ENCODE data around the gene SLC25A44. TPM values are rescaled to one million over a fixed set of nuclear protein-coding genes. Genes with fewer than 3 reads are reported as not detected.
A peak's percentile ranks its signal among the peaks of the same experiment; 100 is the strongest.

The SLC25A44 gene
- polyA plus RNA-seq, 2 of the 4 experiments (the other 2 are of a cell fraction): 25.1 to 30.7 TPM

DNA sequence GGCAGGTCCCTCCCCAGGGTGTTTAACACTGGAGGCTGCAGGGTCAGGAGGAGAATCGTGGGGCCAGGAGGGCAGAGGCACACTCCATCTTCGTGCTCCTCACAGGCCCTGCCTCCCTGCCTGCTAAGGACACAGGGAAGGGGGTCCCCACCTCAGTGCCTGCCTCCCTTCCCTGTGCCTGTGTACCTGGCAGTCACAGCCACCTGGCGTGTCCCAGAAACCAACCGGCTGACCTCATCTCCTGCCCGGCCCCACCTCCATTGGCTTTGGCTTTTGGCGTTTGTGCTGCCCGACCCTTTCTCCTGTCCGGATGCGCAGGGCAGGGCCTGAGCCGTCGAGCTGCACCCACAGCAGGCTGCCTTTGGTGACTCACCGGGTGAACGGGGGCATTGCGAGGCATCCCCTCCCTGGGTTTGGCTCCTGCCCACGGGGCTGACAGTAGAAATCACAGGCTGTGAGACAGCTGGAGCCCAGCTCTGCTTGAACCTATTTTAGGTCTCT, 47.5 kb downstream of the SLC25A44 start:
- TF ChIP-seq PHF8 (IDR thresholded peaks at IDR 0.05; ENCODE audit: borderline replicate concordance, low read depth) (no peak), RCOR1 (IDR thresholded peaks at IDR 0.05; ENCODE audit: low read depth, low read length) (no peak), NFE2L2 (conservative IDR thresholded peaks at IDR 0.05; ENCODE audit: low read length) (no peak), BHLHE40 (IDR thresholded peaks at IDR 0.05; ENCODE audit: low read depth, low read length) (no peak), SREBF2 (IDR thresholded peaks at IDR 0.05) (no peak), KDM5A (IDR thresholded peaks at IDR 0.05) (no peak), RAD21 (conservative IDR thresholded peaks at IDR 0.05 in 1 of 2, IDR thresholded peaks at IDR 0.05 in 1 of 2) (no peak), CHD2 (IDR thresholded peaks at IDR 0.05; ENCODE audit: low read length, partially characterized antibody) (no peak), HOXB5 (CRISPR knock-in tag; IDR thresholded peaks at IDR 0.05) (no peak), HDAC2 (IDR thresholded peaks at IDR 0.05) (no peak), HOXA7 (CRISPR knock-in tag; IDR thresholded peaks at IDR 0.05) (no peak), MYC (IDR thresholded peaks at IDR 0.05; ENCODE audit: borderline replicate concordance, low read length) (no peak), TFCP2L1 (CRISPR knock-in tag; IDR thresholded peaks at IDR 0.05) (no peak), ZC3H11A (IDR thresholded peaks at IDR 0.05) (no peak)
- TF ChIP-seq, protein P1, sequence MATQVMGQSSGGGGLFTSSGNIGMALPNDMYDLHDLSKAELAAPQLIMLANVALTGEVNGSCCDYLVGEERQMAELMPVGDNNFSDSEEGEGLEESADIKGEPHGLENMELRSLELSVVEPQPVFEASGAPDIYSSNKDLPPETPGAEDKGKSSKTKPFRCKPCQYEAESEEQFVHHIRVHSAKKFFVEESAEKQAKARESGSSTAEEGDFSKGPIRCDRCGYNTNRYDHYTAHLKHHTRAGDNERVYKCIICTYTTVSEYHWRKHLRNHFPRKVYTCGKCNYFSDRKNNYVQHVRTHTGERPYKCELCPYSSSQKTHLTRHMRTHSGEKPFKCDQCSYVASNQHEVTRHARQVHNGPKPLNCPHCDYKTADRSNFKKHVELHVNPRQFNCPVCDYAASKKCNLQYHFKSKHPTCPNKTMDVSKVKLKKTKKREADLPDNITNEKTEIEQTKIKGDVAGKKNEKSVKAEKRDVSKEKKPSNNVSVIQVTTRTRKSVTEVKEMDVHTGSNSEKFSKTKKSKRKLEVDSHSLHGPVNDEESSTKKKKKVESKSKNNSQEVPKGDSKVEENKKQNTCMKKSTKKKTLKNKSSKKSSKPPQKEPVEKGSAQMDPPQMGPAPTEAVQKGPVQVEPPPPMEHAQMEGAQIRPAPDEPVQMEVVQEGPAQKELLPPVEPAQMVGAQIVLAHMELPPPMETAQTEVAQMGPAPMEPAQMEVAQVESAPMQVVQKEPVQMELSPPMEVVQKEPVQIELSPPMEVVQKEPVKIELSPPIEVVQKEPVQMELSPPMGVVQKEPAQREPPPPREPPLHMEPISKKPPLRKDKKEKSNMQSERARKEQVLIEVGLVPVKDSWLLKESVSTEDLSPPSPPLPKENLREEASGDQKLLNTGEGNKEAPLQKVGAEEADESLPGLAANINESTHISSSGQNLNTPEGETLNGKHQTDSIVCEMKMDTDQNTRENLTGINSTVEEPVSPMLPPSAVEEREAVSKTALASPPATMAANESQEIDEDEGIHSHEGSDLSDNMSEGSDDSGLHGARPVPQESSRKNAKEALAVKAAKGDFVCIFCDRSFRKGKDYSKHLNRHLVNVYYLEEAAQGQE (IDR thresholded peaks at IDR 0.05): no peak
- WGBS (ENCODE audit: missing lambda C conversion rate): 57% methylated on average over 8 of the region's 15 CpGs
- H3K9me3 ChIP-seq: no peaks in the 10 kb centered on the region
- CTCF ChIA-PET: interaction anchor here (0.6 to 25.3 kb wide), 6 partner anchors 11 to 1735 kb away, joined by 4 to 639 read pairs (median 6); partner anchors contain the start of gene SEMA4A
- no peaks in the 10 kb centered on the region for H3K4me1 ChIP-seq
- DNase-seq (ENCODE audit: low read depth in 1 of 2, low spot score in 1 of 2) (no peak), FAIRE-seq (no peak), ATAC-seq (peak; percentile 4 to 23; a peak in 4 of 6 replicates)
- H3K4me3 ChIP-seq: no peak overlapping the region
- POLR2A ChIA-PET: interaction anchor here (1.2 kb wide), 1 partner anchor 9 kb away, joined by 4 read pairs; no protein-coding TSS in a partner anchor
- 0 out of 6 replicates have a peak overlapping the region, but pooled peaks of 1 of the 2 experiments have one; percentile 24 for H3K27ac ChIP-seq
- H3K4me2 ChIP-seq: no peak overlapping the region

DNA sequence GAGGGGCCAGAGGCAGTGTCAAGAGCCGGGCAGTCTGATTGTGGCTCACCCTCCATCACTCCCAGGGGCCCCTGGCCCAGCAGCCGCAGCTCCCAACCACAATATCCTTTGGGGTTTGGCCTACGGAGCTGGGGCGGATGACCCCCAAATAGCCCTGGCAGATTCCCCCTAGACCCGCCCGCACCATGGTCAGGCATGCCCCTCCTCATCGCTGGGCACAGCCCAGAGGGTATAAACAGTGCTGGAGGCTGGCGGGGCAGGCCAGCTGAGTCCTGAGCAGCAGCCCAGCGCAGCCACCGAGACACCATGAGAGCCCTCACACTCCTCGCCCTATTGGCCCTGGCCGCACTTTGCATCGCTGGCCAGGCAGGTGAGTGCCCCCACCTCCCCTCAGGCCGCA, 48.0 kb downstream of the SLC25A44 start, which contains the start of gene BGLAP:
Gene BGLAP, plus strand, starts transcription at position 259 of the 400 bp plus-strand sequence. Its CDS starts 48 bp downstream, at position 307.
- Histone ChIP-seq H3K4me1 (peaks cover 2% of the 10 kb centered on the region; the same call in 1 of the 3 replicates), H3K4me3 (no peak within 1 kb of the TSS), H3K4me2 (no peak within 1 kb of the TSS), H3K9me3 (no peaks in the 10 kb centered on the region), H3K27ac (0 out of 6 replicates have a peak within 1 kb of the TSS, but pooled peaks of 1 of the 2 experiments have one; percentile 24)
- no peak for DNase-seq (ENCODE audit: low read depth in 1 of 2, low spot score in 1 of 2)
- peak; percentile 7 to 26; a peak in 4 of 6 replicates for ATAC-seq
- WGBS (ENCODE audit: missing lambda C conversion rate): 89% methylated on average over 10 of the region's 14 CpGs
- CTCF ChIA-PET: interaction anchor here (0.6 to 25.3 kb wide), 6 partner anchors 9 to 151 kb away, joined by 3 to 639 read pairs (median 6); partner anchors contain the start of gene SEMA4A
- POLR2A ChIA-PET: interaction anchor here (1.2 kb wide), 1 partner anchor 9 kb away, joined by 4 read pairs; no protein-coding TSS in a partner anchor
- FAIRE-seq: no peak
- TF ChIP-seq ZFP36 (IDR thresholded peaks at IDR 0.05; ENCODE audit: borderline replicate concordance, partially characterized antibody) (no peak), CBX8 (IDR thresholded peaks at IDR 0.05) (no peak), CHD2 (IDR thresholded peaks at IDR 0.05; ENCODE audit: low read length, partially characterized antibody) (no peak), HOXB13 (CRISPR knock-in tag; IDR thresholded peaks at IDR 0.05; ENCODE audit: low read depth) (no peak), EP300 (IDR thresholded peaks at IDR 0.05) (no peak), KDM1A (IDR thresholded peaks at IDR 0.05; ENCODE audit: low read depth) (no peak), BHLHE40 (IDR thresholded peaks at IDR 0.05; ENCODE audit: low read depth, low read length) (no peak), EHMT2 (IDR thresholded peaks at IDR 0.05; ENCODE audit: low read depth) (no peak), TFCP2L1 (CRISPR knock-in tag; IDR thresholded peaks at IDR 0.05) (no peak), NFE2L2 (conservative IDR thresholded peaks at IDR 0.05; ENCODE audit: low read length) (no peak), FOXS1 (CRISPR knock-in tag; IDR thresholded peaks at IDR 0.05) (no peak), RARB (CRISPR knock-in tag; IDR thresholded peaks at IDR 0.05) (no peak), EHF (CRISPR knock-in tag; IDR thresholded peaks at IDR 0.05) (no peak), CEBPB (IDR thresholded peaks at IDR 0.05) (no peak)
- TF ChIP-seq, protein P2, sequence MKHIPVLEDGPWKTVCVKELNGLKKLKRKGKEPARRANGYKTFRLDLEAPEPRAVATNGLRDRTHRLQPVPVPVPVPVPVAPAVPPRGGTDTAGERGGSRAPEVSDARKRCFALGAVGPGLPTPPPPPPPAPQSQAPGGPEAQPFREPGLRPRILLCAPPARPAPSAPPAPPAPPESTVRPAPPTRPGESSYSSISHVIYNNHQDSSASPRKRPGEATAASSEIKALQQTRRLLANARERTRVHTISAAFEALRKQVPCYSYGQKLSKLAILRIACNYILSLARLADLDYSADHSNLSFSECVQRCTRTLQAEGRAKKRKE (CRISPR knock-in tag; IDR thresholded peaks at IDR 0.05; ENCODE audit: low read depth): no peak
